Progenitor cell of endocrine pancreas (in vitro differentiated cells): ENCODE data around the gene FAM47B. TPM values are rescaled to one million over a fixed set of nuclear protein-coding genes. Genes with fewer than 3 reads are reported as not detected.

Experiments
- DNase-seq: peaks from one replicate; pipeline ENCODE4 v3.0.0; 2021; ENCODE audit warnings: low spot score; ENCODE audit not compliant: unreplicated experiment
- H3K27ac Mint-ChIP-seq: 2 replicates; pipeline ENCODE4 v1.8.0; 2021; ENCODE audit warnings: mild to moderate bottlenecking, moderate library complexity, mixed read lengths
- H3K27me3 Mint-ChIP-seq: 2 replicates; pipeline ENCODE4 v1.8.0; 2021; ENCODE audit warnings: mixed read lengths
- H3K36me3 Mint-ChIP-seq: 2 replicates; pipeline ENCODE4 v1.8.0; 2022; ENCODE audit warnings: mixed read lengths; ENCODE audit not compliant: insufficient read depth
- H3K4me1 Mint-ChIP-seq: 2 replicates; pipeline ENCODE4 v1.8.0; 2021; ENCODE audit warnings: low read depth, mixed read lengths
- H3K4me3 Mint-ChIP-seq: 2 replicates; pipeline ENCODE4 v1.8.0; 2021; ENCODE audit warnings: low read depth, mild to moderate bottlenecking, moderate library complexity, mixed read lengths
- H3K9me3 Mint-ChIP-seq: 2 replicates; pipeline ENCODE4 v1.8.0; 2021; ENCODE audit warnings: low read depth, mixed read lengths
- CTCF ChIP-seq: fragments of 200-600 bp; sonication (generic); IDR thresholded peaks from one replicate; pipeline ENCODE4 v1.5.0; 2021; ENCODE audit warnings: antibody characterized with exemption, mild to moderate bottlenecking; ENCODE audit not compliant: unreplicated experiment
- total RNA-seq: library from RNA; stranded (reverse); gene quantifications from 2 replicates; pipeline ENCODE4 v1.2.1, GENCODE V29; 2021

FAM47B gene
- total RNA-seq, 1 donor from 2014 or later, result not detected

DNA sequence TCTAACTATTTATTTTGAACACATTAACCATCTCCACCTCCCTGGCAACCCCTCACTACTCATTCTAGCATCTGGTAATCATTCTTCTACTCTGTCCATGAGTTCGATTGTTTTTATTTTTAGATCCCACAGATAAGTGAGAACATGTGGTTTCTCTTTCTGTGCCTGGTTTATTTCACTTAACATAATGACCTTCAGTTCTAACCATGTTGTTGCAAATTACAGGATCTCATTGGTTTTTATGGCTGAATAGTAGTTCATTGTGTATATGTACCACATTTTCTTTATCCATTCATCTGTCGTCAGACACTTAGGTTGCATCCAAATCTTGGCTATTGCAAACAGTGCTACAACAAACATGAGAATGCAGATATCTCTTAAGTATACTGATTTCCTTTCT, 33.4 kb upstream of the FAM47B start:
- Mint-ChIP-seq H3K4me3 (no peak overlapping the region), H3K36me3 (no peaks in the 10 kb centered on the region), H3K4me1 (no peaks in the 10 kb centered on the region), H3K27me3 (no peaks in the 10 kb centered on the region), H3K27ac (no peak overlapping the region), H3K9me3 (peaks cover 18% of the 10 kb centered on the region)
- no peak for DNase-seq
- TF ChIP-seq CTCF, result no peak

DNA sequence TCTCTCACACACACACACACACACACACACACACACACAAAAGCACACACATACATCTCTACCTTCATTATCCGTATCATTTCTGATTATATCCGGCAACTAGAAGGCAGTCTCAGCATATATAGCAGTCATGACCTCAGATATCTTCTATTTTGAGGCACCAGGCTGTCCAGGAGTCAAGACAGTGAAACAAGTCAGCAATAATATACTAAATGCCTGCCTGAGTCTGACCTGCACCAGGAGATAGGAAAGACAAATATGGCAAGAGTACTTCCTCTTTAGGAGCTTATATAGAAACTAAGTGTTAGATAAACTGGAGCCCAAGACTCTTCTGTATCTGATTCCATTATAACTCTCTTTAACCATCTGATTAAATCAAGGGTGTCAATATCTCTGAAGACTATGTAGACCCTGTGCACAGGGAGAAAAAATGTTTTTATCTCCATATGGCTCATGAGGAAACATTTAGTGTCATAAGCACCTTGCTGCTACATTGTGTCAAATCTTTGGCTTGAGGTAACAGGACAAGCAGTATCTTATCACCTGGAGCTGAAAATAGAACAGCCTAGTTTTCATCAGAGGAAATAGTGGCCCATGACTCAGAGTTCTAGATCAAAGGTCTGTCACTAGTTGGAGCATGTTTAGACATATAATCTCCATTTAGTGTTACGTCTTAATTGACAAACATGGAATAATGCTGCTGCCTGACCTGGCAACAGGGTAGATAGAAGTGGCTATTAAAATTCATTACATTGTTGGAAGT, 27.0 kb upstream of the FAM47B start:
- H3K4me3 Mint-ChIP-seq, result no peak overlapping the region
- H3K4me1 Mint-ChIP-seq, result no peaks in the 10 kb centered on the region
- no peaks in the 10 kb centered on the region for H3K27me3 Mint-ChIP-seq
- H3K9me3 Mint-ChIP-seq, result peaks cover 8% of the 10 kb centered on the region
- no peaks in the 10 kb centered on the region for H3K36me3 Mint-ChIP-seq
- peak overlapping the region; percentile 29 for H3K27ac Mint-ChIP-seq
- DNase-seq, result no peak
- no peak for TF ChIP-seq CTCF

DNA sequence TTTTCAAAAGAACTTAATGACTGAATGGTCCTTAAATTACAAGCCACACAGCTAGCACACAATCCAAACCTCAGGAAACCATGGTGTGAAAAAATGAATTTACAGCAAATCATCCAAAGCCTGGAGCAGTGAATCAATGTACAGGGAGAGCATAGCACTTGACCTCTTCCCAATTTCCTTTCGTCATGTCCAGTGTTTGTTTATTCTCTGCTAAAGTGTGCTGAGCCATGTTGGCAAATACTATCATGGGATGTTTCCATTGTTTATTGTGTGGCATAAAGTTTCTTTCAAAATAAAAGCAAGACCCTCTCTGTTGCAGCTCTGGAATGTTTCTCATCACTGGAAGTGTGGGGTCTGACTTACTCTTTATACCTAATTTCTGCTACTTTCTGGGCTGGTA, 25.4 kb upstream of the FAM47B start:
- no peak for TF ChIP-seq CTCF
- H3K27me3 Mint-ChIP-seq, result no peaks in the 10 kb centered on the region
- no peak overlapping the region for H3K27ac Mint-ChIP-seq
- H3K9me3 Mint-ChIP-seq, result peaks cover 6% of the 10 kb centered on the region
- H3K36me3 Mint-ChIP-seq, result no peaks in the 10 kb centered on the region
- no peaks in the 10 kb centered on the region for H3K4me1 Mint-ChIP-seq
- H3K4me3 Mint-ChIP-seq, result no peak overlapping the region
- no peak for DNase-seq

GRCh38 chrX:34918091-34918736, 24.4 kb upstream of the FAM47B start:
- Mint-ChIP-seq H3K9me3 (no peaks in the 10 kb centered on the region), H3K4me3 (no peak overlapping the region), H3K27ac (no peak overlapping the region), H3K27me3 (no peaks in the 10 kb centered on the region), H3K4me1 (no peaks in the 10 kb centered on the region), H3K36me3 (no peaks in the 10 kb centered on the region)
- DNase-seq, result no peak
- TF ChIP-seq CTCF, result no peak

DNA sequence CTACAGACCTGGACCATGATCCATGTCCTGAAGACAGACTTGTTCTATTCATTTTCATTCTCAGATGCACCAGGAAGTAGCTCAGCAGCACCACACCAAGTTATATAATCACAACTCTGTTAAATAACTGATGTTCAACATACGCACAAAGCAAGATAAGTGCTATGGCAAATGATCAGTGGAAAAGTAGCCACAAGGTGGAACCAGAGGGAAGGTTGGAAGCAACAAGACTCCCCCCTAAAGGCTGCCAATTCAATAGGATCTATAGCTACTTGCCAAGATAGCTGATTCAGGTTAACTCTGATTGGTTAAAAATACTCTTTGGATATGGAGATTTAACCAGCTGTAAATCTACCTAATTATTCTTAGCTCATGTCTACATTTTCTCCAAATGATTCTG, 23.7 kb upstream of the FAM47B start:
- TF ChIP-seq CTCF, result peak; percentile 59
- Mint-ChIP-seq H3K4me1 (no peaks in the 10 kb centered on the region), H3K27ac (no peak overlapping the region), H3K4me3 (no peak overlapping the region), H3K36me3 (no peaks in the 10 kb centered on the region), H3K9me3 (peaks cover 2% of the 10 kb centered on the region), H3K27me3 (no peaks in the 10 kb centered on the region)
- no peak for DNase-seq
